RCC 7860 (cell line): ENCODE results near the gene SGIP1.
A peak's percentile ranks its signal among the peaks of the same experiment; 100 is the strongest.

ENCODE experiments used
- DNase-seq: peaks from one replicate; pipeline ENCODE4 v3.0.0-alpha.2; 2015; ENCODE audit warnings: low spot score
- FAIRE-seq: peaks from 2 replicates; lab custom pipeline; 2012; peaks lifted over from hg19 to GRCh38; lab: Jason Lieb, UNC

Gene SGIP1

DNA sequence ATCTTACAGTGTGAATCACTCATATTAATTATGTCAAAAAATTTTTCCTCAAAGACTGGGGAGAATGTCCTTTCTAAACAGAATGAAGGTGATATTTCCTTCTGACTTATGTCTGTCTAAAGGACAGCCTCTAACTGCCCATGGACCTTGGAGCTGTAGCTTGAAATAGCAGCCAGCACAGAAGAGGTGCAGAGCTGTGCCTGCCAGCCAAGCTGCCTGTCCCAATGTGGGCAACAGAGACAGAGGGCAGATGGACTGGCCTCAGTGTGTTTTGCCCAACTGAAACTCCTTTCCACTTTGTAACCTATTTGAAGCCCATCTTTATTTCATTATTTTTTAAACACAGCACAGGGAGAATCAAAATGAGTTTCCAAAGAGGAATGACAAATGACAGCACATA is 120.7 kb downstream of the SGIP1 start:
- FAIRE-seq (no peak), DNase-seq (no peak)

DNA sequence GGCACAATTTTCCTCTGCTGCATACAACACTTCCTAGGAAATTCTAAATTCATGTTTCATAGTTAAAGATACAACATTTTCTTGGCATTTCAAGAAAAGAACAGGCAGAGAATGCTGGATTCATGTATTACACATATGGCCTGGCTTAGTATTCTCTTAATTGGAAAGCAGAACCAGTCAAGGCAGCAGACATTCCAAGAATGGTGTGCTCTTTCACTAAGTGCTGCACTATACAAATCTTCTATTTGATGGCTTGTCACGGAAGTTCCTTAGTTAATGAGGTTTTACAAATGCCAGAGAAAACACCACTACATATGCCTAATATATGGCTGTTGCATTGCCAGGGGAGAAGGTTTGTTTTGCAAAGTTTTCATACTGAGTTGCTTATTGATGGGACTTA is 137.5 kb downstream of the SGIP1 start:
- FAIRE-seq (no peak), DNase-seq (no peak)

DNA sequence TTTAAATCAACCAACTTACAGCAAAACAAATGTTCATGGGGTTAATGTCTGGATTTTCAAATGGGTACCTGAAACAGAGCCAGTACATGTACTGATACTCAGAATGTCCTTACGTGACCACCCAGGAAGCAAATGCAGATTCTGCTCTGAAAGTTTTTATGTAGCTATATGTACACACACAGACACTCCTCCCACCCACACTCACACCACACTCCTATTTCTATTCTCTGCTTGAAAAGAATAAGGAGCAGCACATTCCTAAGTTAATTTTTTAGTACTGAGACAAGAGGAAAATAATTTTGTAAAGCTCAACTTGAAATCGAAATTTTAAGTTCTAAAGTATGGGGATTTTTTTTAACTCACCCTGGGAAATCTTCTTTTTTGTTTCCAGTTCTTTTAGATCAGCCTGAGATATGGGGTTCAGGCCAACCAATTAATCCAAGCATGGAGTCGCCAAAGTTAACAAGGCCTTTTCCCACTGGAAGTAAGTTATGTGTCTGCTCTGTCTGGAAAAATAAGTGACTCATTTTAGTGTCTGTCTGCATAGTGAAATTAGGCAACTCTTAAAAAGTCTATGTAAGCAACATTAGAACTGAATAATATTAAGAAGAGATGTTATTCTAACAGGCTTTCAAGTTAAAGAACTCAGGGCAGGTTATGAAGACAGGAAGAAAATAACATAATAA is 142.8 kb downstream of the SGIP1 start:
- no peak for DNase-seq
- peak; percentile 55 for FAIRE-seq

GRCh38 chr1:66678146-66678545 is 144.2 kb downstream of the SGIP1 start:
- FAIRE-seq (no peak), DNase-seq (no peak)

GRCh38 chr1:66679140-66679539 is 145.2 kb downstream of the SGIP1 start:
- FAIRE-seq (no peak), DNase-seq (no peak)

GRCh38 chr1:66681686-66682085 is 147.7 kb downstream of the SGIP1 start:
- FAIRE-seq, result no peak
- DNase-seq, result no peak

DNA sequence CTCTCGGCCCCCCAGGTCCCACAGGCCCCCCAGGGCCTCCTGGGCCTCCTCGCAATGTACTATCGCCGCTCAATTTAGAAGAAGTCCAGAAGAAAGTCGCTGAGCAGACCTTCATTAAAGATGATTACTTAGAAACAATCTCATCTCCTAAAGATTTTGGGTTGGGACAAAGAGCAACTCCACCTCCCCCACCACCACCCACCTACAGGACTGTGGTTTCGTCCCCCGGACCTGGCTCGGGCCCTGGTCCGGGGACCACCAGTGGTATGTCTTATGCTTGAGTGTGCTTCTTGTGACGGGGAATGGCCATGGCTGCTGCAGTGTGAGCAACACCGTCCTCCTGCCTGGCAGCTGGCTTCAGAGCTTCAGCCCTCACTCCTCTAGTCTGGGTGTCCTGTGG is 148.2 kb downstream of the SGIP1 start:
- FAIRE-seq, result no peak
- DNase-seq, result no peak

GRCh38 chr1:66684353-66684752 is 150.4 kb downstream of the SGIP1 start:
- FAIRE-seq, result no peak
- no peak for DNase-seq

- FAIRE-seq, result no peak
- no peak for DNase-seq
These were observed 151.3 kb downstream of the SGIP1 start for GRCh38 chr1:66685265-66685664.

GRCh38 chr1:66685670-66686069 is 151.7 kb downstream of the SGIP1 start:
- DNase-seq, result no peak
- FAIRE-seq, result no peak

DNA sequence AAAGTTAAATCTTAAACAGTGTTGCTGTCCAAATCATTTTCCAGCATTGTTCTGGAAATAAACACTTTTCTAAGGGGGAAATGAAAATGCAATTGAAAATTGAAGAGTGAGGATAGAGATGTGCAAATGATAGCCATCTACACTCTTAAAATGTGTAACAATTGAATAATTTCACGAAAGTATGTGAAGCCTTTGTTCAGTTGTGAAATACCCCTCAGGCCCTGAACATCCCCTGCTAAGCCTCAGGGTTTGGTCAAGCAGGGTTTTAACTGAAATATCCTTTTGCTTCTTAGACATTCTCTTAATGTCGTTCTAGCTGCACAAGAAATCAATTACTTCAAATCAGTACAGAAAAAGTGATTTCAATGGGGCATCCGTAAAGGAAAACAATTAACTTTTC is 152.5 kb downstream of the SGIP1 start:
- no peak for DNase-seq
- FAIRE-seq, result no peak

- FAIRE-seq (no peak), DNase-seq (no peak)
These were observed 153.4 kb downstream of the SGIP1 start for GRCh38 chr1:66687358-66687757.

DNA sequence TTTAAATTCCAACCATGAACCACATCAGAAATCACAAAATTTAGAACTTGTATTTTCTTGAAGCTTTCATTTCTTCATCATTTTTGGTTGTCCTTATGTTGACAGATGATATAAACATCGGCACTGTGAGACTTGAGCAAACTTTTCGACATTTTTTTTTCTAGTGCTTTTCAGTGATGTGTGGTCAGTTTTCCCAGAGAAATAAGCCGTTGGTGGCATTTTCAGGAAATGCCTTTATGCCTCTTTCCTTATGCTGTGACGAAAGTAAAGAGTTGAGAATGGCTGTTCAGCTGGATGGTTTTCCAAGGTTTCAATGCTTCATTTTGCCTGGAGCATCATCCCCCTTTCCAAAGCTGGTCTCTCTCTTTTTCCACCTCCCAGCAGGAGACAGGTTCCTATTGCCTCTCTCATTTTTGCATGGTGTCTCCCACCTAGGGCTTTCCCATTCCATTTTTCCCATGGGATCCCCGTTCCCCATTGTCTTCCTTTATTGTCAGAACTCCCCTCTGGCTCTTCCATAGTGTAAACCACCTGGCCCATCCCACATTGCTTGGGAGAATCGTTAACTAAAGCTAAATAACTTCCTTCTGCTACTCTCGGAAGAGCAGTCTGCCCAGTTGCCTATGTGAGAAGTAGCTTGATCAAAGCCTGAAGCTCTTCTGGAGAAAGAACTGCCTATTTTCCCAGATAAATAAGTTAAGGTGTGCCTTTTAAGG is 156.9 kb downstream of the SGIP1 start:
- DNase-seq, result no peak
- FAIRE-seq, result no peak

GRCh38 chr1:66692681-66693080 is 158.7 kb downstream of the SGIP1 start:
- DNase-seq (no peak), FAIRE-seq (no peak)

DNA sequence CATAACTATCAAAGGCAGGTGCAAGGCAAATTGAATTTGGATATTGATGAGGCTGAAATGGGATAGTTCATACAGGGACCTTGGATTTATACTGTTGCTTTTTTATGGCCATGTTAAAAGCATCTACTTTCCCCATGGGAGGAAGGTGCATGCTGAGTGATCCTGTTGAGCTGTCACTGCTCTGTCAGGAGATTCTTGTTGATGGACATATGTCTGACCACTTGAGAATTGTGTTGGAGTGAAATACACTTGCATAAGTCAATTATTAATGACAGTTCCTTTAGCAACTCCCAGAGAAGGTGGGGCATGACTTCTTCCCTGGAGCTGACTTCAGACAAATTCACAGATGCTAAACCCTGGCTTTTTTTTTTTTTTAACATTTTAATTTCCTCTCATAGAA is 159.9 kb downstream of the SGIP1 start:
- FAIRE-seq (no peak), DNase-seq (no peak)

DNA sequence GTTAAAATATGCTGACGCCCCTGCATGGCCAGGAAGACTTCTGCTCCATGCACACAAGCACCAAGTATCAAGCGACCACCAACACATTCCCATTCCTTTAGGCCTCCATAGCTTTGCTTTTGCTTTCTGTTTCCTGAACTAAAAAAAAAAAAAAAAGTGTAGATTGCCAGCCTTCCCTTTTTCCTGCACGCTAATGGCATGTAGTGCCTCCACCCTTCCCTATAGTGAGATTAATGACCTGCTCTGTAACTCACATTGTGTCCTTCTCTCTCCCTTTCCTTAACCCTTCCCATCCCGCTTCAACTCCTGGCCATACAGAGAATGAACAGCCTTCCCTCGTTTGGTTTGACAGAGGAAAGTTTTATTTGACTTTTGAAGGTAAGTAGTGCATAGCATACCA is 161.2 kb downstream of the SGIP1 start:
- DNase-seq, result no peak
- FAIRE-seq, result no peak

DNA sequence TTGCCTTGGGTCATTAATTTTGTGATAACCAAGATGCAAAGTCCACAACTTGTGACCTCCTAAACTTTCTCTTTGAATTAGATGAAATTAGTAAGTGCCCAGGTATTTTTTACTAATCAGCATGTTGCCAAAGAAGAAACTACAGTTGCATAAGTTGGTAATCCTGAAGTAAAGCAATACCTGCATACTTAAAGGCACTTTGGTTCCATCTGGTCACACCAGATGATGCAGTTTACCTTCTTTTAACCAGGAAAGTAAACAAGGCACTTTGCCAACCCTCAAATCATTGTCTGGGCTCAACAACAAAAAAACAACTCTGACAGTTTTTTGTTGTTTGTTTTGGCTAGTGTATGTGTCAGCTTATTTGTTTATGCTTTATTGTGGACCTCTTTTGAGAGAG is 162.8 kb downstream of the SGIP1 start:
- FAIRE-seq (no peak), DNase-seq (no peak)

- FAIRE-seq (no peak), DNase-seq (no peak)
These were observed 165.3 kb downstream of the SGIP1 start for GRCh38 chr1:66699213-66699612.

GRCh38 chr1:66704177-66704875 is 170.4 kb downstream of the SGIP1 start:
- FAIRE-seq (no peak), DNase-seq (no peak)

- DNase-seq, result no peak
- no peak for FAIRE-seq
These were observed 171.2 kb downstream of the SGIP1 start for GRCh38 chr1:66705110-66705509.

GRCh38 chr1:66711420-66711819 is 177.5 kb downstream of the SGIP1 start:
- DNase-seq, result no peak
- no peak for FAIRE-seq

DNA sequence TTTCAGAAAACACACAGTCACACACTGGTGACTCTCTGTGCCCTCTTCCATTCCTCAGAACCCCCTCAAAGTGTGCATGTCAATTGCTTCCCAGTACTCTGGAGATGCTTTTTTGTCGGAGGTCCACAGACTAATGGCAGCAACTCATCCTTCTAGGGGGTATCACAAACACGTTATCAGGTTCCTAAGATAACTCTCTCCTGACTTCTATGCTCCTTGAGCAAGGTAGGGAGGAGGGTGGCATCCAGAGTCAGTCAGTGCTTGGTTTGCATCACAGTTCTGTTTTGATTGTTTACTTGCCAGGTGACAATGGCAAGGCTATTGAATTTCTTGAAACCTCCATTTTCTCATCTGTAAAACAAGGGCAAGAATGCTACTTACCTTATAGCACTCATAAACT is 178.9 kb downstream of the SGIP1 start:
- DNase-seq, result no peak
- FAIRE-seq, result no peak
